RWPE2 (cell line): ENCODE results near the gene ACTL10.

Experiments used
- ATAC-seq: fragments of 200-7000 bp; cut with Tn5 transposase; 3 replicates; pipeline ENCODE4 v1.9.1; 2021; ENCODE audit warnings: low read depth
- DNase-seq: peaks from one replicate; pipeline ENCODE4 v3.0.0-alpha.2; 2020; ENCODE audit warnings: low spot score
- H3K27ac ChIP-seq: fragments of 450-650 bp; 2 replicates; pipeline ENCODE4 v1.5.1; 2017; ENCODE audit warnings: mild to moderate bottlenecking; ENCODE audit not compliant: poor library complexity, severe bottlenecking
- H3K27me3 ChIP-seq: fragments of 250-450 bp; sonication (Bioruptor Pico); 2 replicates; pipeline ENCODE4 v1.5.1; 2021; ENCODE audit warnings: mild to moderate bottlenecking, moderate library complexity; ENCODE audit not compliant: insufficient read depth, poor library complexity, severe bottlenecking
- H3K36me3 ChIP-seq: fragments of 250-450 bp; sonication (Bioruptor Pico); 2 replicates; pipeline ENCODE4 v1.5.1; 2020; ENCODE audit warnings: low read depth, mild to moderate bottlenecking, moderate library complexity
- H3K4me1 ChIP-seq: fragments of 250-450 bp; sonication (Bioruptor Pico); 2 replicates; pipeline ENCODE4 v1.5.1; 2021; ENCODE audit warnings: mild to moderate bottlenecking, moderate library complexity; ENCODE audit not compliant: insufficient read depth, poor library complexity, severe bottlenecking
- H3K4me3 ChIP-seq: fragments of 250-450 bp; sonication (Bioruptor Pico); 2 replicates; pipeline ENCODE4 v1.5.1; 2021; ENCODE audit warnings: mild to moderate bottlenecking, moderate library complexity; ENCODE audit not compliant: severe bottlenecking
- H3K9me3 ChIP-seq: fragments of 250-450 bp; sonication (Bioruptor Pico); 2 replicates; pipeline ENCODE4 v1.5.1; 2021; ENCODE audit warnings: mild to moderate bottlenecking, moderate library complexity; ENCODE audit not compliant: severe bottlenecking
- TF ChIP-seq, protein P1 (sequence below): fragments of 450-650 bp; IDR thresholded peaks from one replicate; pipeline ENCODE4 v1.5.1; 2017; ENCODE audit warnings: mild to moderate bottlenecking, moderate library complexity; ENCODE audit not compliant: poor library complexity, severe bottlenecking

Gene ACTL10

DNA sequence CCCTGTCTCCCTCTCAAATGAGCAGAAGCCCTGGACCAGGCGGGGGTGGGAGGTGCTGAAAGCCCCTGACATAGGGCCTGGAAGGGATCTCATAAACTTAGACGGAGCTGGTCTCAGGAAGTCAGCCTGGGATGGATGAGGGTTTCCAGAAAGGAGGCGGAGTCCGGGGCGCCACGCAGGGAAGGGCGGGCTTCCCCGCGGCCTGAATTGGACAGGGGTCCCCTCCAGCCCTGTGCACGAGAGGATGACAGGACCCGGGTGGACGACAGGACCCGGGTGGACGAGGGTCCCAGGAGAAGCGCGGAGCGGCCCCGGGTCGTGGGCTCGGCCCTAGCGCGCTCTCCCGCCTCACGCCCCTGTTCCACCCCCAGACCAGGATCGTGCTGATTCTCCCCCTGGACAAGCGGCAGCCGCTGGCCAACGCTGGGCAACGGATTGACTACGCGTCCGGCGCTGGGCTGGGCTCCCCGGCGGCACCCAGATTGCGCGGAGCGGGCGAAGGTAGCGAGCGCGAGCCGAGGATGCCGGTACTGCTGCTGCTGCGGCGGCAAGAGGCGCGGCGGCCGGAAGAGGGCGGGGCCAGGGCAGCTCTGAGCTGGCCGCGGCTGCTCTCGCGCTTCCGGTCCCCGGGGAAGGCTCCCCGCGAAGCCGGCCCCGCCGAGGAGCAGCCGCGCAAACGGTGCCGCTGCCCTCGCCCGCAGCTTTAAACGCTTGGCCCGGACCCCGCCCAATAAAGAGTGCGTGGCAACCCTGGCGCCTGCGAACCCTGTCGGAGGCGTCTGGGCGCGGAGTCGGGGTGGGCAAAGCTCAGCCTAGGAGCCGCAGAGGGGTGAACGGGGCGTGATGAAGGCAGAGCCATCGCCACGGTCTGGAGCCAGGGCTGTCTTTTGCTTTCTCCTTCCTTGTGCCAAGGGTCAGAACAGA, 3.3 kb upstream of the ACTL10 start:
- Histone ChIP-seq H3K4me3 (peak overlapping the region; percentile 67), H3K9me3 (no peaks in the 10 kb centered on the region), H3K4me1 (peaks cover 3% of the 10 kb centered on the region), H3K27ac (peak overlapping the region; percentile 59), H3K27me3 (no peaks in the 10 kb centered on the region), H3K36me3 (peaks cover 2% of the 10 kb centered on the region)
- TF ChIP-seq, protein P1, sequence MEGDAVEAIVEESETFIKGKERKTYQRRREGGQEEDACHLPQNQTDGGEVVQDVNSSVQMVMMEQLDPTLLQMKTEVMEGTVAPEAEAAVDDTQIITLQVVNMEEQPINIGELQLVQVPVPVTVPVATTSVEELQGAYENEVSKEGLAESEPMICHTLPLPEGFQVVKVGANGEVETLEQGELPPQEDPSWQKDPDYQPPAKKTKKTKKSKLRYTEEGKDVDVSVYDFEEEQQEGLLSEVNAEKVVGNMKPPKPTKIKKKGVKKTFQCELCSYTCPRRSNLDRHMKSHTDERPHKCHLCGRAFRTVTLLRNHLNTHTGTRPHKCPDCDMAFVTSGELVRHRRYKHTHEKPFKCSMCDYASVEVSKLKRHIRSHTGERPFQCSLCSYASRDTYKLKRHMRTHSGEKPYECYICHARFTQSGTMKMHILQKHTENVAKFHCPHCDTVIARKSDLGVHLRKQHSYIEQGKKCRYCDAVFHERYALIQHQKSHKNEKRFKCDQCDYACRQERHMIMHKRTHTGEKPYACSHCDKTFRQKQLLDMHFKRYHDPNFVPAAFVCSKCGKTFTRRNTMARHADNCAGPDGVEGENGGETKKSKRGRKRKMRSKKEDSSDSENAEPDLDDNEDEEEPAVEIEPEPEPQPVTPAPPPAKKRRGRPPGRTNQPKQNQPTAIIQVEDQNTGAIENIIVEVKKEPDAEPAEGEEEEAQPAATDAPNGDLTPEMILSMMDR = no peak
- ATAC-seq (peak; percentile 59), DNase-seq (peak; percentile 95)

DNA sequence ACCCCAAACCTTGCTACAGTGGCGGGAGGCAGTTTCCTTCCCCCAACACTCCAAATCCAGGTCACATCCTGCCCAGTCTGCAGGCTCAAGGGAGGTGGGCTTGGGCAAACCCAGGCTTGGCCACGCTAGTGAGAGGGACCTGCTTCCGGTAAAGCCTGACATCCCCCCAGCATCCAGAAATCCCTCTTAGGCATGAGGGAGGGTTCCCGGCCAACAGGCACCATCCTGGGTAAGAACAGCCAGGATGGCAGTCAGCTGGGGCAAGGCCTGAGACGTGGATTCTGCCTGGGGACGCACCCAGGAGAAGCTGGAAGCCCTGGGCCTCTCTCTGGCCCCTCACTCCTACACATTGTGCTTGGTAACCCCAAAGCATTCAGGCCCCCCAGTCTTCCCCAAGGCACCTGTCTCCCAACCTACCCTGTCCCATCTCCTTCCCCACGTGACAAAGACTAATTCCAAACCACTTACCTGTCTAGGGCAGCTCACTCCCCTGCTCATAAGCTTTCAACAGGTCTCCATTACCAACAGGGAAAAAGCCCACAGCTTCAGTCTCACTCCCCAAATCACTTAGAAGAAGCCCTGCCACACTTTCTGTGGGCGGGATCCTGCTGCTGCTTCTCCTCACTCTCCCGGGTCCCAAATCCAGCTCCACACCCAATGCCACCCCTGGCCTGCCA, 2.5 kb upstream of the ACTL10 start:
- Histone ChIP-seq H3K4me3 (peak overlapping the region; percentile 67), H3K4me1 (peaks cover 3% of the 10 kb centered on the region), H3K27me3 (no peaks in the 10 kb centered on the region), H3K36me3 (peaks cover 9% of the 10 kb centered on the region), H3K27ac (peak overlapping the region; percentile 59), H3K9me3 (no peaks in the 10 kb centered on the region)
- no peak for DNase-seq
- ATAC-seq = no peak
- TF ChIP-seq, protein P1 = no peak

DNA sequence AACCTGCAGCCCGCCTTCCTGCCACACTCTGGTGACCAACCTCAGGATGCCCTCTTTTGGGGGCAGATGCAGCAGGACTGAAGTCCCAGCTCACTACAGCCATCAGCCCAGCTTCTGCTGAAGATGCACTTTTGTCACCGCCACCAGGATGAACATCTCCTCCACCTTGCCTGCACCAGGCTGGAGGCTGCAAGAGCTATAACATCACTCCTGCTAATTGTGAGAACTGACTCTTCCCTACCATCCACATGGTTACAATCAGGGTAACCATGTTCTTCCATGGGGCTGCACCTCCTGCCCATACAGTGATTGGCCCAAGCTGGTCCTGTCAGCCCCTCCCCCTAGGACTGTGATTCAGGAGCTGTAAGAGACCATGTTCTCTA, 2.0 kb upstream of the ACTL10 start:
- H3K4me1 ChIP-seq = peaks cover 3% of the 10 kb centered on the region
- DNase-seq = peak; percentile 82

DNA sequence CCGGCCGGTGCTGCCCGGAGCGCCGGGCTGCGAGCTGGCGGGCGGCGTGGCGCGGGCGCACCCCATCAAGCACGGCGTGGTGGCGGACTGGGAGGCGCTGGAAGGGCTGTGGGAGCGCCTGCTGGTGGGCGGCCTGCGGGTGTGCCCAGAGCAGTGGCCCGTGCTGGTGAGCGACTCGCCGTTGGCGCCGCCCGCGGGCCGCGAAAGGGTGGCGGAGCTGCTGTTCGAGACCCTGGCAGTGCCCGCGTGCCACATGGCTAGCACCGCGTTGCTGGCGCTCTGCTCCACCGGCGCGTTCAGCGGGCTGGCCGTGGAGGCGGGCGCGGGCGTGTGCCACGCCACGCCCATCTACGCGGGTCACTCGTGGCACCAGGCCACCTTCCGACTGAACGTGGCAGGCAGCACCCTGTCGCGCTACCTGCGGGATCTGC, 517 bp downstream of the ACTL10 start:
- TF ChIP-seq, protein P1 = no peak
- Histone ChIP-seq H3K27ac (peak overlapping the region; percentile 44), H3K4me1 (peaks cover 3% of the 10 kb centered on the region)

More for the DNA sequence above, 2.0 kb upstream of the ACTL10 start:
- H3K27me3 ChIP-seq = no peaks in the 10 kb centered on the region
- ATAC-seq = no peak
- no peak overlapping the region for H3K4me3 ChIP-seq
- TF ChIP-seq, protein P1 = no peak
- H3K27ac ChIP-seq = no peak overlapping the region
- no peaks in the 10 kb centered on the region for H3K9me3 ChIP-seq
- peaks cover 9% of the 10 kb centered on the region for H3K36me3 ChIP-seq

More for the DNA sequence above, 517 bp downstream of the ACTL10 start:
- Histone ChIP-seq H3K4me3 (peak overlapping the region; percentile 39), H3K36me3 (peaks cover 9% of the 10 kb centered on the region), H3K27me3 (no peaks in the 10 kb centered on the region), H3K9me3 (no peaks in the 10 kb centered on the region)
- DNase-seq = no peak
- no peak for ATAC-seq
